Lower lobe of right lung (tissue), 2 donors: ENCODE measurements around the gene CDS2. TPM values are rescaled to one million over a fixed set of nuclear protein-coding genes. Genes with fewer than 3 reads are reported as not detected.

Experiments
- ATAC-seq, 2 donors: fragments of 200-7000 bp; cut with Tn5 transposase; one replicate each; pipeline ENCODE4 v1.9.1; 2020 to 2022; ENCODE audit warnings: mild to moderate bottlenecking in 2 of 2, moderate library complexity in 2 of 2
- DNase-seq: peaks from one replicate; pipeline ENCODE4 v3.0.0-alpha.2; 2020
- H3K27ac ChIP-seq: fragments of 200-600 bp; one replicate; pipeline ENCODE4 v1.8.0; 2022
- H3K27me3 ChIP-seq: fragments of 200-600 bp; one replicate; pipeline ENCODE4 v1.8.0; 2022; ENCODE audit warnings: low read depth
- H3K36me3 ChIP-seq: fragments of 200-600 bp; one replicate; pipeline ENCODE4 v1.8.0; 2022; ENCODE audit warnings: mild to moderate bottlenecking
- H3K4me1 ChIP-seq: fragments of 200-600 bp; one replicate; pipeline ENCODE4 v1.8.0; 2022
- H3K4me3 ChIP-seq: fragments of 200-600 bp; one replicate; pipeline ENCODE4 v1.8.0; 2022; ENCODE audit warnings: mild to moderate bottlenecking
- H3K9me3 ChIP-seq: fragments of 200-600 bp; one replicate; pipeline ENCODE4 v1.8.0; 2022
- intact Hi-C: fragments of 100-400 bp; cut with DNase I; formaldehyde crosslinking; loops from one replicate; pipeline ENCODE4 v1.11.0; 2022
- total RNA-seq: library from RNA; stranded (reverse); fragmentation: NEBNext Ultra II Directional; extraction: Animal tissue kit (Norgen Biotek cat#: 25700); gene quantifications from one replicate; pipeline ENCODE4 v1.2.1, GENCODE V29; 2021
- TF ChIP-seq, protein P1 (sequence below): fragments of 200-600 bp; IDR thresholded peaks from one replicate; pipeline ENCODE4 v1.8.0; 2022; ENCODE audit warnings: antibody characterized with exemption, mild to moderate bottlenecking
- donor health status: DM: no; HTN: yes; CAD: no; lungs with severe emphysema.

CDS2 gene
- total RNA-seq, 1 donor from 2014 or later, result 63.3 TPM

GRCh38 chr20:5181958-5182357 lies 55.1 kb downstream of the CDS2 start:
- no peak for ATAC-seq

GRCh38 chr20:5182615-5183254 lies 55.9 kb downstream of the CDS2 start:
- TF ChIP-seq, protein P1, sequence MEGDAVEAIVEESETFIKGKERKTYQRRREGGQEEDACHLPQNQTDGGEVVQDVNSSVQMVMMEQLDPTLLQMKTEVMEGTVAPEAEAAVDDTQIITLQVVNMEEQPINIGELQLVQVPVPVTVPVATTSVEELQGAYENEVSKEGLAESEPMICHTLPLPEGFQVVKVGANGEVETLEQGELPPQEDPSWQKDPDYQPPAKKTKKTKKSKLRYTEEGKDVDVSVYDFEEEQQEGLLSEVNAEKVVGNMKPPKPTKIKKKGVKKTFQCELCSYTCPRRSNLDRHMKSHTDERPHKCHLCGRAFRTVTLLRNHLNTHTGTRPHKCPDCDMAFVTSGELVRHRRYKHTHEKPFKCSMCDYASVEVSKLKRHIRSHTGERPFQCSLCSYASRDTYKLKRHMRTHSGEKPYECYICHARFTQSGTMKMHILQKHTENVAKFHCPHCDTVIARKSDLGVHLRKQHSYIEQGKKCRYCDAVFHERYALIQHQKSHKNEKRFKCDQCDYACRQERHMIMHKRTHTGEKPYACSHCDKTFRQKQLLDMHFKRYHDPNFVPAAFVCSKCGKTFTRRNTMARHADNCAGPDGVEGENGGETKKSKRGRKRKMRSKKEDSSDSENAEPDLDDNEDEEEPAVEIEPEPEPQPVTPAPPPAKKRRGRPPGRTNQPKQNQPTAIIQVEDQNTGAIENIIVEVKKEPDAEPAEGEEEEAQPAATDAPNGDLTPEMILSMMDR, result no peak
- Histone ChIP-seq H3K27ac (no peak overlapping the region), H3K4me1 (no peaks in the 10 kb centered on the region), H3K9me3 (no peaks in the 10 kb centered on the region), H3K4me3 (no peak overlapping the region), H3K27me3 (no peaks in the 10 kb centered on the region), H3K36me3 (peaks cover 91% of the 10 kb centered on the region)
- DNase-seq, result no peak
- intact Hi-C loops, result no loop called here
- ATAC-seq, result no peak

More at GRCh38 chr20:5181958-5182357, 55.1 kb downstream of the CDS2 start:
- TF ChIP-seq, protein P1, result no peak
- no peaks in the 10 kb centered on the region for H3K9me3 ChIP-seq
- H3K4me1 ChIP-seq, result no peaks in the 10 kb centered on the region
- H3K27ac ChIP-seq, result no peak overlapping the region
- intact Hi-C loops, result no loop called here
- H3K4me3 ChIP-seq, result no peak overlapping the region
- no peaks in the 10 kb centered on the region for H3K27me3 ChIP-seq
- H3K36me3 ChIP-seq, result peaks cover 91% of the 10 kb centered on the region
- no peak for DNase-seq

DNA sequence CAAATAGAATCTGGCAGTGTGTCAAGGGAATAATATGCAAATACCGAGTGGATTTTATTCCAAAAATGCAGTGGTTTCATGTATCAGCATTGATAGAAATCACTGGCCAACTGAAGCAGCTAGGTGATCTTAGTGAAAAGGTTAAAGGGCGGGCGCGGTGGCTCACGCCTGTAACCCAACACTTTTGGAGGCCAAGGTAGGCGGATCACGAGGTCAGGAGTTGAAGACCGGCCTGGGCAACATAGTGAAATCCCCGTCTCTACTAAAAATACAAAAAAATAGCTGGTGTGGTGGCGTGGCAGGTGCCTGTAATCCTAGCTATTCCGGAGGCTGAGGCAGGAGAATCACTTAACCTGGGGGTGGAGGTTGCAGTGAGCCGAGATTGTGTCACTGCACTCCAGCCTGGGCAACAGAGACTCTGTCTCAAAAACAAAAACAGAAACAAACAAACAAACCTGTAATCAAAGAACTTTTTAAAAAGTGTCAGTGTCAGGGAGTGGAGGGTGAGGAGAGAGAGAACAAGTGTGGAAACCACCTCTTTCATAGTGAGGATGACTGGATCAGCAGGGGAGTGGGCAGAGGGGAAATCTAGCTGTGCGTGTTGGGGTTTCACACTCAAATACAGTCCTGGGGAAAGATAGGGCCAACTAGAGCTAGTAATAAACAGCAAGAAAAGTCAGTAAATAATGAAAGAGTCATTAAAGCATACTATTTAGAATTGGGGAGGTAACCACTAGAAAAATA lies 57.1 kb downstream of the CDS2 start:
- Histone ChIP-seq H3K9me3 (no peaks in the 10 kb centered on the region), H3K4me3 (no peak overlapping the region), H3K36me3 (peaks cover 92% of the 10 kb centered on the region), H3K4me1 (no peaks in the 10 kb centered on the region), H3K27me3 (no peaks in the 10 kb centered on the region), H3K27ac (no peak overlapping the region)
- ATAC-seq (no peak), DNase-seq (no peak)
- intact Hi-C loops, result no loop called here
- TF ChIP-seq, protein P1, result no peak

DNA sequence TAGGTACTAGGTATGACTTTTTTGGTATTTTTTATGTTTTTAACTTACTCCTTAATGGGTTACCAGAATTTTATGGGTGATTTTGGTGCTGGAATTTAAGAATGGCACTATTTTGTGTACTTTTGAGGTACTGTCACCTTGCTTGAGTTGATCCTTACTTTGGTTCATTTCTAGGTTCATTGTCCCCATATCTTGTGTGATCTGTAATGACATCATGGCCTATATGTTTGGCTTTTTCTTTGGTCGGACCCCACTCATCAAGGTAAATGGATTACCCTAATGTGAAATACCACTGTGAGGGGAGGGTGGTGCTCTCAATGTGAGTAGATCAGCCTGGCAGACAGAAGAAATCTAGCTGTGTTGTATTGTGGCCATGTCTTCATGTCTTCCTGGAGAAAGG lies 57.9 kb downstream of the CDS2 start:
- H3K36me3 ChIP-seq, result peaks cover 92% of the 10 kb centered on the region
- no peaks in the 10 kb centered on the region for H3K4me1 ChIP-seq
- TF ChIP-seq, protein P1, result no peak
- ATAC-seq (no peak), DNase-seq (no peak)
- no peak overlapping the region for H3K27ac ChIP-seq
- no peaks in the 10 kb centered on the region for H3K27me3 ChIP-seq
- intact Hi-C loops, result no loop called here
- no peak overlapping the region for H3K4me3 ChIP-seq
- no peaks in the 10 kb centered on the region for H3K9me3 ChIP-seq

GRCh38 chr20:5187122-5187521 lies 60.3 kb downstream of the CDS2 start:
- Histone ChIP-seq H3K9me3 (no peaks in the 10 kb centered on the region), H3K27ac (no peak overlapping the region), H3K27me3 (no peaks in the 10 kb centered on the region), H3K4me3 (no peak overlapping the region), H3K4me1 (no peaks in the 10 kb centered on the region), H3K36me3 (peaks cover 95% of the 10 kb centered on the region)
- DNase-seq (no peak), ATAC-seq (no peak)
- intact Hi-C loops, result no loop called here
- TF ChIP-seq, protein P1, result no peak
